Trophoblast cell (in vitro differentiated cells and primary cell): ENCODE measurements around the gene TCHHL1.

Experiments used
- DNase-seq, 2 donors: peaks; one replicate each; pipeline ENCODE4 v3.0.0-alpha.2; 2016
- H2AFZ ChIP-seq: 2 replicates; pipeline ENCODE4 v1.6.1; 2013; ENCODE audit warnings: low read length, moderate library complexity, mild to moderate bottlenecking; ENCODE audit not compliant: insufficient read depth, poor library complexity
- H2AK5ac ChIP-seq: 2 replicates; pipeline ENCODE4 v1.6.1; 2013; ENCODE audit warnings: mild to moderate bottlenecking, low read length
- H2BK120ac ChIP-seq: 2 replicates; pipeline ENCODE4 v1.6.1; 2013; ENCODE audit warnings: low read length, mild to moderate bottlenecking, moderate library complexity; ENCODE audit not compliant: insufficient read depth, poor library complexity
- H2BK12ac ChIP-seq: 2 replicates; pipeline ENCODE4 v1.6.1; 2013; ENCODE audit warnings: mild to moderate bottlenecking, low read length, moderate library complexity
- H2BK5ac ChIP-seq: 2 replicates; pipeline ENCODE4 v1.6.1; 2013; ENCODE audit warnings: low read length, low read depth, moderate library complexity, mild to moderate bottlenecking; ENCODE audit not compliant: poor library complexity
- H3K14ac ChIP-seq: 2 replicates; pipeline ENCODE4 v1.6.1; 2013; ENCODE audit warnings: mild to moderate bottlenecking, low read length
- H3K18ac ChIP-seq: 2 replicates; pipeline ENCODE4 v1.6.1; 2013; ENCODE audit warnings: mild to moderate bottlenecking, low read length
- H3K23ac ChIP-seq: 2 replicates; pipeline ENCODE4 v1.6.1; 2013; ENCODE audit warnings: low read length
- H3K27ac ChIP-seq: 2 replicates; pipeline ENCODE4 v1.5.1; 2013; ENCODE audit warnings: low read depth, mild to moderate bottlenecking, inconsistent platforms, low read length, moderate library complexity
- H3K27me3 ChIP-seq: 2 replicates; pipeline ENCODE4 v1.6.1; 2013; ENCODE audit warnings: inconsistent platforms, mild to moderate bottlenecking, low read length, moderate library complexity; ENCODE audit not compliant: insufficient read depth
- H3K36me3 ChIP-seq, 2 experiments: 1 replicate in 1 of 2; 2 replicates in 1 of 2; pipeline ENCODE4 v1.6.1; 2013; ENCODE audit warnings: low read length in 2 of 2, mild to moderate bottlenecking in 2 of 2, moderate library complexity in 1 of 2; ENCODE audit not compliant: insufficient read depth in 2 of 2, control insufficient read depth in 1 of 2
- H3K4ac ChIP-seq: 2 replicates; pipeline ENCODE4 v1.6.1; 2013; ENCODE audit warnings: low read depth, mild to moderate bottlenecking, low read length, moderate library complexity
- H3K4me1 ChIP-seq, 2 experiments: 1 replicate in 1 of 2; 2 replicates in 1 of 2; pipeline ENCODE4 v1.6.1; 2013; ENCODE audit warnings: low read length in 2 of 2, mild to moderate bottlenecking in 2 of 2, moderate library complexity in 1 of 2; ENCODE audit not compliant: insufficient read depth in 2 of 2, control insufficient read depth in 1 of 2
- H3K4me2 ChIP-seq: 2 replicates; pipeline ENCODE4 v1.6.1; 2013; ENCODE audit warnings: inconsistent platforms, mild to moderate bottlenecking, low read length, moderate library complexity
- H3K4me3 ChIP-seq: 2 replicates; pipeline ENCODE4 v1.5.1; 2013; ENCODE audit warnings: mild to moderate bottlenecking, low read depth, low read length, inconsistent platforms
- H3K79me1 ChIP-seq: one replicate; pipeline ENCODE4 v1.6.1; 2013; ENCODE audit warnings: low read length
- H3K79me2 ChIP-seq: 2 replicates; pipeline ENCODE4 v1.6.1; 2013; ENCODE audit warnings: low read length, mild to moderate bottlenecking; ENCODE audit not compliant: control insufficient read depth, insufficient read depth, poor library complexity
- H3K9ac ChIP-seq: 2 replicates; pipeline ENCODE4 v1.6.1; 2013; ENCODE audit warnings: mild to moderate bottlenecking, low read length
- H3K9me3 ChIP-seq: 2 replicates; pipeline ENCODE4 v1.6.1; 2013; ENCODE audit warnings: low read depth, mild to moderate bottlenecking, control low read depth, inconsistent platforms, low read length; ENCODE audit not compliant: insufficient read depth
- H4K12ac ChIP-seq: 2 replicates; pipeline ENCODE4 v1.6.1; 2013; ENCODE audit warnings: low read depth, mild to moderate bottlenecking, low read length, moderate library complexity
- H4K8ac ChIP-seq: 2 replicates; pipeline ENCODE4 v1.6.1; 2013; ENCODE audit warnings: low read depth, mild to moderate bottlenecking, low read length, moderate library complexity
- H4K91ac ChIP-seq: one replicate; pipeline ENCODE4 v1.6.1; 2013; ENCODE audit warnings: low read depth, mild to moderate bottlenecking, low read length, moderate library complexity
- WGBS: extraction: QIAGEN DNeasy Blood & Tissue Kit; methylation state at CpG from one replicate; pipeline ENCODE4 v1.1.7; 2013; ENCODE audit warnings: missing lambda C conversion rate; ENCODE audit not compliant: insufficient read length, insufficient coverage; ENCODE audit errors: extremely low coverage; 5-methylcytosine and 5-hydroxymethylcytosine counted together

TCHHL1 gene

GRCh38 chr1:152107031-152107983 is 18.4 kb upstream of the TCHHL1 start:
- peaks cover 51% of the 10 kb centered on the region for H3K27me3 ChIP-seq
- no peak overlapping the region for H4K91ac ChIP-seq
- no peak overlapping the region for H3K4me3 ChIP-seq
- peaks cover 41% of the 10 kb centered on the region for H3K9me3 ChIP-seq
- H3K4me2 ChIP-seq = peak overlapping the region; percentile 46
- peak in 1 of 2 donors; percentile 43 for DNase-seq
- no peak overlapping the region for H3K18ac ChIP-seq
- no peaks in the 10 kb centered on the region for H3K79me2 ChIP-seq
- H3K9ac ChIP-seq = no peak overlapping the region
- H3K36me3 ChIP-seq = no peaks in the 10 kb centered on the region
- no peak overlapping the region for H4K12ac ChIP-seq
- no peak overlapping the region for H2AFZ ChIP-seq
- H2AK5ac ChIP-seq = no peak overlapping the region
- no peak overlapping the region for H2BK5ac ChIP-seq
- H4K8ac ChIP-seq = no peak overlapping the region
- no peak overlapping the region for H3K23ac ChIP-seq
- no peak overlapping the region for H3K4ac ChIP-seq
- no peaks in the 10 kb centered on the region for H3K79me1 ChIP-seq
- no peak overlapping the region for H3K14ac ChIP-seq
- no peak overlapping the region for H2BK12ac ChIP-seq
- peaks cover 8 to 13% of the 10 kb centered on the region in 2 experiments for H3K4me1 ChIP-seq
- WGBS = no CpG with 5 or more reads among the region's 41 CpGs
- no peak overlapping the region for H2BK120ac ChIP-seq
- no peak overlapping the region for H3K27ac ChIP-seq

GRCh38 chr1:152104854-152105253 is 16.0 kb upstream of the TCHHL1 start:
- Histone ChIP-seq H4K12ac (no peak overlapping the region), H3K27ac (no peak overlapping the region), H3K36me3 (no peaks in the 10 kb centered on the region), H3K4me2 (no peak overlapping the region), H3K4ac (no peak overlapping the region), H3K79me1 (no peaks in the 10 kb centered on the region), H2AK5ac (no peak overlapping the region), H2BK120ac (no peak overlapping the region), H3K79me2 (no peaks in the 10 kb centered on the region), H3K23ac (no peak overlapping the region), H2AFZ (no peak overlapping the region), H4K91ac (no peak overlapping the region), H3K4me1 (peaks cover 2 to 6% of the 10 kb centered on the region in 2 experiments), H3K18ac (no peak overlapping the region), H4K8ac (no peak overlapping the region), H3K27me3 (peaks cover 28% of the 10 kb centered on the region), H2BK5ac (no peak overlapping the region), H3K4me3 (no peak overlapping the region), H3K14ac (no peak overlapping the region), H2BK12ac (no peak overlapping the region), H3K9ac (no peak overlapping the region), H3K9me3 (peaks cover 25% of the 10 kb centered on the region)
- WGBS = no CpG with 5 or more reads among the region's 2 CpGs
- peak; percentile 71 to 73 for DNase-seq

DNA sequence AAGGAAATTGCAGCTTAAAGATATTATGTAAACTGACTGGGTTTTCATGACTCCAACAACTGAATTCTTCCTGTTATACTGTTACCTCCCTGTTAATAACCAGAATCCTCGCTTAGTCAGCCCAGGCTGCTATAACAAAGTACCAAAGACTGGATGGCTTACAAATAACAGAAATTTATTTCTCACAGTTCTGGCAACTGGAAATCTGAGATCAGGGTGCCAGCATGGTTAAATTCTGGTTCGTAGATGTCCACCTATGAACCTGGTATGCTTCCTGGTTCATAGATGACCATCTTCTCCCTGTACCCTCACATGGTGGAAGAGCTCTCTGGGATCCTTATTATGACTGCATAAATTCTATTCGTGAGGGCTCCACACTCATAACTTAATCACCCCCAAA is 8.1 kb upstream of the TCHHL1 start:
- H3K27ac ChIP-seq = no peak overlapping the region
- H3K36me3 ChIP-seq = no peaks in the 10 kb centered on the region
- H4K91ac ChIP-seq = no peak overlapping the region
- H4K12ac ChIP-seq = no peak overlapping the region
- no CpG with 5 or more reads among the region's 3 CpGs for whole genome bisulfite sequencing
- DNase-seq = peak; percentile 63 to 74
- H3K9me3 ChIP-seq = no peaks in the 10 kb centered on the region
- no peak overlapping the region for H4K8ac ChIP-seq
- no peak overlapping the region for H3K14ac ChIP-seq
- no peak overlapping the region for H3K4me3 ChIP-seq
- H3K4ac ChIP-seq = no peak overlapping the region
- no peak overlapping the region for H2BK5ac ChIP-seq
- H2AFZ ChIP-seq = no peak overlapping the region
- H3K4me2 ChIP-seq = no peak overlapping the region
- H2BK12ac ChIP-seq = no peak overlapping the region
- H3K18ac ChIP-seq = no peak overlapping the region
- no peak overlapping the region for H2BK120ac ChIP-seq
- no peak overlapping the region for H3K9ac ChIP-seq
- no peak overlapping the region for H3K23ac ChIP-seq
- no peaks in the 10 kb centered on the region for H3K79me1 ChIP-seq
- H3K79me2 ChIP-seq = no peaks in the 10 kb centered on the region
- no peak overlapping the region for H2AK5ac ChIP-seq
- H3K4me1 ChIP-seq = no peaks in the 10 kb centered on the region
- no peaks in the 10 kb centered on the region for H3K27me3 ChIP-seq

- Histone ChIP-seq H3K79me1 (no peaks in the 10 kb centered on the region), H3K79me2 (no peaks in the 10 kb centered on the region), H2BK120ac (no peak overlapping the region), H3K4me1 (no peaks in the 10 kb centered on the region), H4K12ac (no peak overlapping the region), H2AFZ (no peak overlapping the region), H2AK5ac (no peak overlapping the region), H3K36me3 (no peaks in the 10 kb centered on the region), H3K18ac (no peak overlapping the region), H3K9me3 (peaks cover 3% of the 10 kb centered on the region), H3K27ac (no peak overlapping the region), H3K23ac (no peak overlapping the region), H2BK12ac (no peak overlapping the region), H3K9ac (no peak overlapping the region), H3K27me3 (no peaks in the 10 kb centered on the region), H3K14ac (no peak overlapping the region), H3K4me2 (no peak overlapping the region), H3K4me3 (no peak overlapping the region), H4K91ac (no peak overlapping the region), H2BK5ac (no peak overlapping the region), H3K4ac (no peak overlapping the region), H4K8ac (no peak overlapping the region)
- DNase-seq = no peak
These were observed 2.1 kb downstream of the TCHHL1 start for GRCh38 chr1:152086760-152087159.
